Activated naive CD4-positive, alpha-beta T cell treated with anti-CD3 and anti-CD28 coated beads for 36 hours (primary cell): ENCODE results near the gene PTPRN2. TPM values are rescaled to one million over a fixed set of nuclear protein-coding genes. Genes with fewer than 3 reads are reported as not detected.

ENCODE experiments used
- CTCF ChIA-PET: fragments of 350-600 bp; sonication (Branson Sonifier 250); formaldehyde crosslinking; loops from one replicate; lab custom pipeline; 2021; ENCODE audit warnings: antibody characterized with exemption; lab: Charles Lee
- DNase-seq: peaks from one replicate; pipeline ENCODE4 v3.0.0-alpha.2; 2020
- H3K27ac Mint-ChIP-seq: one replicate; pipeline ENCODE4 v1.8.0; 2021; ENCODE audit warnings: mild to moderate bottlenecking, mixed read lengths
- H3K27me3 Mint-ChIP-seq: one replicate; pipeline ENCODE4 v1.8.0; 2021; ENCODE audit warnings: low read depth, mixed read lengths
- H3K36me3 Mint-ChIP-seq: one replicate; pipeline ENCODE4 v1.8.0; 2021; ENCODE audit warnings: low read depth, mixed read lengths
- H3K4me1 Mint-ChIP-seq: one replicate; pipeline ENCODE4 v1.8.0; 2021; ENCODE audit warnings: low read depth, mixed read lengths
- H3K4me3 Mint-ChIP-seq: one replicate; pipeline ENCODE4 v1.8.0; 2021; ENCODE audit warnings: mild to moderate bottlenecking, moderate library complexity, mixed read lengths
- H3K9me3 Mint-ChIP-seq: one replicate; pipeline ENCODE4 v1.8.0; 2021; ENCODE audit warnings: mixed read lengths
- intact Hi-C: fragments of 100-400 bp; cut with micrococcal nuclease; formaldehyde crosslinking; loops from one replicate; pipeline ENCODE4 v1.15.1; 2023
- total RNA-seq, 2 experiments: library from RNA; stranded (reverse); gene quantifications; one replicate each; pipeline ENCODE4 v1.2.3, GENCODE V29; 2021

PTPRN2 gene
- total RNA-seq, 2 experiments from 2014 or later: 0.54 to 0.62 TPM

- no peaks in the 10 kb centered on the region for H3K36me3 Mint-ChIP-seq
- H3K9me3 Mint-ChIP-seq: peaks cover 3% of the 10 kb centered on the region
- CTCF ChIA-PET: no interaction called here
- H3K27ac Mint-ChIP-seq: no peak overlapping the region
- DNase-seq: no peak
- H3K4me3 Mint-ChIP-seq: no peak overlapping the region
- H3K4me1 Mint-ChIP-seq: no peaks in the 10 kb centered on the region
- intact Hi-C loops: no loop called here
- peaks cover 9% of the 10 kb centered on the region for H3K27me3 Mint-ChIP-seq
Measured at GRCh38 chr7:158369290-158369689, 218.3 kb downstream of the PTPRN2 start.

DNA sequence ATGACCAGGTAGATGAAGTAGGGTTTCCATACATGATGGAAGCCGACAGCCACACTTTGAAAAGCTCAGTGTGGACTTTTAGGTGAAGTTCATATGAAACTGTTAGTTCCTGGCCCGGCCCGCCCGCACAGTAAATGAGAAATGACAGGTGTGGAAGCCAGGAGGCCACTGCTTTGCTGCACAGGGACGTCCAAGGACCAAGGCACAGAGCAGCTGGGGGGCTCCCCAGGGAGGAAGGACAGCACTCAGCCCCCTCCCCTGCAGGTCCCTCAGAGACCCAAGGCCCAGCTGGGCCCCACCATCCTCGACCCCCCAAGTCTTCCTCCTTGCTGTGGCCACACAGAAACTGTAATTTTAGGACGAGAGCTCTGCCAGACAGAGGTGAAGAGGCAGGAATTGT, 219.2 kb downstream of the PTPRN2 start:
- Mint-ChIP-seq H3K27me3 (peaks cover 4% of the 10 kb centered on the region), H3K9me3 (peaks cover 3% of the 10 kb centered on the region), H3K4me1 (no peaks in the 10 kb centered on the region), H3K4me3 (no peak overlapping the region), H3K27ac (no peak overlapping the region), H3K36me3 (no peaks in the 10 kb centered on the region)
- CTCF ChIA-PET: no interaction called here
- no peak for DNase-seq
- intact Hi-C loops: no loop called here

DNA sequence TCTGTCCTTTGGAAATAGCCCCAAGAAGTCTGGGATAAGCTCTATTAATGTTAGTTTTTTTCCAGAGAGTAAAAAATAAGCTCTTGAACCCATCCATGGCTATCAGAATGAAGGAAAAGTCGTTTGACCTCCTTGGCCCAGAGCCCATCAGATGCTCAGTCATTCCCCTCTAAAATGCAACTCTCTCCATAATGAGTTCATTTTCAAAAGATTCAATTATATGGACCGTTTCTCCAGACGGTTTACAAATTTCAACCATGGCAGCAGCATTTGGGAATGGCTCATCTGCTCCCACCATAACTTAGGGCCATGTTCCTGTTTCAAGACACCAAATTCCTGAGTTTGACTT, 220.0 kb downstream of the PTPRN2 start:
- Mint-ChIP-seq H3K27me3 (peaks cover 3% of the 10 kb centered on the region), H3K27ac (no peak overlapping the region), H3K36me3 (no peaks in the 10 kb centered on the region), H3K9me3 (peaks cover 3% of the 10 kb centered on the region), H3K4me1 (no peaks in the 10 kb centered on the region), H3K4me3 (no peak overlapping the region)
- CTCF ChIA-PET: no interaction called here
- DNase-seq: no peak
- intact Hi-C loops: no loop called here

GRCh38 chr7:158366916-158367633, 220.5 kb downstream of the PTPRN2 start:
- Mint-ChIP-seq H3K27me3 (peaks cover 3% of the 10 kb centered on the region), H3K4me1 (no peaks in the 10 kb centered on the region), H3K9me3 (peaks cover 3% of the 10 kb centered on the region), H3K27ac (no peak overlapping the region), H3K4me3 (no peak overlapping the region), H3K36me3 (no peaks in the 10 kb centered on the region)
- CTCF ChIA-PET: no interaction called here
- intact Hi-C loops: no loop called here
- DNase-seq: no peak

DNA sequence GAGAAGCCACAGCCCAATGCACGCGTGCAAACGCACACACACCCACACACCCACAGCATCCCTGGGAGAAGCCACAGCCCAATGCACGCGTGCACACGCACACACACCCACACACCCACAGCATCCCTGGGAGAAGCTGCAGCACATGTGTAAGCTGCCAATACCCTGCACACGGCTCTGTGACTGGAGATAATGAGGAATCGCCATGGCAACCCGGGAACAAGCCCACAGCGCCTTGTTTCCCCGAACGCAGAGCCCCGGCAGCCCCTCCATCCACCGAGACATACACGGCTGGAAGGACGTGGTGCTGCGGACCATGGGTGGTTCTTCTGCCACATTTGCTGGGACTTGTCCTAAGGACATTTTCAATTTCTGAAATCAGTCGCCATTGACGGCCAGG, 221.3 kb downstream of the PTPRN2 start:
- CTCF ChIA-PET: interaction anchor here (0.6 kb wide), 1 partner anchor 280 kb away, joined by 3 read pairs; no protein-coding TSS in a partner anchor
- Mint-ChIP-seq H3K27me3 (peaks cover 3% of the 10 kb centered on the region), H3K4me1 (no peaks in the 10 kb centered on the region), H3K27ac (no peak overlapping the region), H3K4me3 (no peak overlapping the region), H3K36me3 (no peaks in the 10 kb centered on the region), H3K9me3 (peaks cover 3% of the 10 kb centered on the region)
- DNase-seq: no peak
- intact Hi-C loops: no loop called here

- Mint-ChIP-seq H3K27me3 (peaks cover 3% of the 10 kb centered on the region), H3K9me3 (peaks cover 3% of the 10 kb centered on the region), H3K27ac (no peak overlapping the region), H3K4me3 (no peak overlapping the region), H3K36me3 (no peaks in the 10 kb centered on the region), H3K4me1 (no peaks in the 10 kb centered on the region)
- CTCF ChIA-PET: no interaction called here
- no peak for DNase-seq
- intact Hi-C loops: no loop called here
Measured at GRCh38 chr7:158365267-158365666, 222.4 kb downstream of the PTPRN2 start.

DNA sequence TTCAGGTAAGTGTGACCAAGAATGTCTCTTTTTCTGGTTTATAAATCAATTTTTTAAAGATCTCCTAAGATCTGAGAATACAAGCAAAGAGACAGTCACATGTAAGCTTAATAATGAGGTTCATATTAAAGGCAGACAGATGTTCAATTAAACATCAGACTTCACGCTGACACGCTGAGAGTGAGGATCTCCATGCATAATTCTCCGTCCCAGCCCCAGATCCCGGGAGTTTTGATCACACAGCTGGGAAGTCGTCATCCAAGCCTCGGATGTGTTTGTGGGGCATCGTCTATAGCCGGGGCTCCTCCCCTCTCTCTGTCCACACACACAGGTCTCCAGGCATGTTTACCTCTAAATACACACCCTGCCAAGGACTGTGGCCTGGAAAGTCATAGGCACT, 223.2 kb downstream of the PTPRN2 start:
- peaks cover 3% of the 10 kb centered on the region for H3K27me3 Mint-ChIP-seq
- no peak for DNase-seq
- H3K9me3 Mint-ChIP-seq: peaks cover 3% of the 10 kb centered on the region
- H3K27ac Mint-ChIP-seq: no peak overlapping the region
- H3K36me3 Mint-ChIP-seq: no peaks in the 10 kb centered on the region
- no peaks in the 10 kb centered on the region for H3K4me1 Mint-ChIP-seq
- CTCF ChIA-PET: interaction anchor here (0.7 kb wide), 1 partner anchor 584 kb away, joined by 3 read pairs; no protein-coding TSS in a partner anchor
- intact Hi-C loops: no loop called here
- H3K4me3 Mint-ChIP-seq: no peak overlapping the region

DNA sequence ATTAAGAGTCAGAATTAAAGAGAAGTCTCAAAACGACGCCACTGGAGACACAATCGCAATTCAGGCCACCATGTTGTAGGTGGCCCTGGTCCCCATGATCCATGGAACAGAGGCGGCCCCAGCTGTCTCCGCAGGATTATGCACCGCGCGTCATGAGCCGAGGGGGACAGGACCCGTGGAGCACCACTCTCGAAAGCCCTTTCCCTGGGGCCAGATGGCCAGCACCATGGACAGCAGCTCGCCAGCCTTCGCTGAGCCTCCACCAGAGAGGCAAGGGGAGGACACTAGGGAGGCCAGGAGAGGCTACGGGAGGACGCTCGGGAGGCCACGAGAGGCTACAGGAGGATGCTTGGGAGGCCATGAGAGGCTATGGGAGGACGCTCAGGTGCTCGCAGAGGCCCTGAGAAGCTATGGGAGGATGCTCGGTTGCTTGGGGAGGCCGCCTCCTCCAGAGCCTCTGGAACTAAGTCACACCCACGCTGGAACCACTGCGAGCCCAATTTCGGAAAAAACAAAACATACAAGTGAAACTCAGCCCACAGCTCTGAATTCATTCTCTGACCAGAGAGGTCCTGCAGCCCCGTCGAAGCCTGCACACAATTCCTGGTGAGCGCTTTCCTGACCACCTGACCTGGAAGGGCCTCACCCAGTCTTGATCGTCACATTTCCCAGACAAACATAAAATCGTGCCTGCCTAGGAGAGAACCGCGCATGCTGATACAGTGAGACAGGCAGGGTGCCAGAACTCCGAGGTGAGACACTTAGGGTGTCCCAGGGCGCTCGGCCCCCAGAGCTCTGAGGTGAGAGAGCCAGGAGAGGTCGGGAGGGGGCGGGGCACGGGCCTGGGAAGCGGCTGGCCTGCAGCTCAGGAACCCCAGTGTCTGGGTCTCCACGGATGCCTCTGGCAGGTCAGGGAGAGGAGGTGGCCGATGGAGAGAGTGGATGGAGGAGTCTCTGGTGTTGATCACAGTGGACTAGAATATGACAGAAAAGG, 224.4 kb downstream of the PTPRN2 start:
- Mint-ChIP-seq H3K4me3 (no peak overlapping the region), H3K27me3 (peaks cover 3% of the 10 kb centered on the region), H3K4me1 (no peaks in the 10 kb centered on the region), H3K36me3 (no peaks in the 10 kb centered on the region), H3K9me3 (peaks cover 3% of the 10 kb centered on the region), H3K27ac (no peak overlapping the region)
- CTCF ChIA-PET: no interaction called here
- intact Hi-C loops: no loop called here
- no peak for DNase-seq

GRCh38 chr7:158362001-158362400, 225.6 kb downstream of the PTPRN2 start:
- Mint-ChIP-seq H3K27me3 (no peaks in the 10 kb centered on the region), H3K9me3 (peaks cover 3% of the 10 kb centered on the region), H3K27ac (no peak overlapping the region), H3K4me1 (no peaks in the 10 kb centered on the region), H3K36me3 (no peaks in the 10 kb centered on the region), H3K4me3 (no peak overlapping the region)
- CTCF ChIA-PET: no interaction called here
- no peak for DNase-seq
- intact Hi-C loops: no loop called here

DNA sequence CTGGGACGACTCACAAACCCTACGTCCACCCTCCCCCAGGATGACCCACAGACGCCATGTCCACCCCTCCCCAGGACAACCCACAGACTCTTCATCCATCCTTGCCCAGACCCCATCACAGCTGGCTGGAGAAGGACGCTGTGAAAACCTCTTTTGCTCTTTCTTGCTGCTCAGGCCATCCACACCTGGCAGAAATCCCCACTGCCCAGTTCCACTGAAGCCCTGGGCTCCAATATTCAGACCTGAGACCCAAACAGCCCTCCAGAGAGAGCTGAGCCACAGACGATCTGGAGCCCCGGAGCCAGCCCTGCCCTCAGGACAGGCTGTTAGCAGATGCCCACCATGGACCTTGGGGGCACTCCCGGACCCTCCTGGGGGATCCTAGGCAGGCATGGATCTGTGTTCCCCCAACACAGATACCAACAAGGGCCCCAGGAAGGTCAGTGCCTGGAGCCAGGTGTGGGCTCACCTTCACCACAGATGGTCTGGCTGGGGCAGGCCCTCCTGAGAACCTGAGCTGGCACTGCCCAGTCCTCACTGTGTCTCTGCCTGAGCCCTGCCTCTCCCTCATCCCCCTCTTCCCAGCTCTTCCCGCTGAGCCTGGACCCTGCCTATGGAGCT, 226.2 kb downstream of the PTPRN2 start:
- no peaks in the 10 kb centered on the region for H3K4me1 Mint-ChIP-seq
- no peaks in the 10 kb centered on the region for H3K36me3 Mint-ChIP-seq
- peaks cover 3% of the 10 kb centered on the region for H3K9me3 Mint-ChIP-seq
- CTCF ChIA-PET: no interaction called here
- intact Hi-C loops: no loop called here
- no peak overlapping the region for H3K4me3 Mint-ChIP-seq
- no peak overlapping the region for H3K27ac Mint-ChIP-seq
- no peaks in the 10 kb centered on the region for H3K27me3 Mint-ChIP-seq
- no peak for DNase-seq

DNA sequence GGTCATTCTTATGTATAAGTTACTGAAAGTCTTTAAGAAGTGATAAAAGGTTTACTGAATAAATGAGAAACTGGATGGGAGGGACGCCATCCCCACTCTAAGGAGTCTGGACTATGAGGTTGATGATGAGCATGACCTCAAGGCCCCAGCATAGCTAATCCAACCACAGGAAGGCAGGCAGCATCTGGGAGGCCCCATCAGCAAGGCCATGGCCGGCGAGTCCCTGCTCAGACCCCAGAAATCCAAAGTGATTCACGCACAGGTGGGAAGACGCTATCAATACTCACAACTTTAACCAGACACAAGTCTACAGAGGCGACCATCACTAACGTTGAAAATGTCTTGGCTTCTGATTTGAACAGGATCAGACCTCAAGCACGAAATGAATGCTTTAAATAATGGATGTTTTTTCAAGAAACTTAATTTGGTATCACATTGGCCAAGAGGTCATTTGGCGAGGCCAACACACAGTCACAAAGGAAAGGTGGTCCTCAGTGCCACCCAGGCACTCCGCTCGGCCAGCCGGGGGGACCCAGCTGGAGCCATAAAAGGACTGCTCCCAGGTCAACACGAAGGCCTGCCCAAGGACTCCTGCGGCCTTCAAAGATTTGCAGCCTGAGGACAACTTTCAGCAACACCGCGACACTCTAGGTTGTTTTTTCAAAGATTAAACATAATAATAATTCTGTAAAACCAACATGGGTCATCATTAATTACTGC, 228.5 kb downstream of the PTPRN2 start:
- no peak overlapping the region for H3K27ac Mint-ChIP-seq
- H3K4me3 Mint-ChIP-seq: no peak overlapping the region
- H3K4me1 Mint-ChIP-seq: no peaks in the 10 kb centered on the region
- intact Hi-C loops: no loop called here
- no peak for DNase-seq
- H3K36me3 Mint-ChIP-seq: peaks cover under 1% of the 10 kb centered on the region
- CTCF ChIA-PET: interaction anchor here (0.6 kb wide), 1 partner anchor 279 kb away, joined by 3 read pairs; no protein-coding TSS in a partner anchor
- peaks cover 12% of the 10 kb centered on the region for H3K9me3 Mint-ChIP-seq
- H3K27me3 Mint-ChIP-seq: peaks cover 2% of the 10 kb centered on the region
